ENCODE measurements around the gene PXYLP1.

DNA sequence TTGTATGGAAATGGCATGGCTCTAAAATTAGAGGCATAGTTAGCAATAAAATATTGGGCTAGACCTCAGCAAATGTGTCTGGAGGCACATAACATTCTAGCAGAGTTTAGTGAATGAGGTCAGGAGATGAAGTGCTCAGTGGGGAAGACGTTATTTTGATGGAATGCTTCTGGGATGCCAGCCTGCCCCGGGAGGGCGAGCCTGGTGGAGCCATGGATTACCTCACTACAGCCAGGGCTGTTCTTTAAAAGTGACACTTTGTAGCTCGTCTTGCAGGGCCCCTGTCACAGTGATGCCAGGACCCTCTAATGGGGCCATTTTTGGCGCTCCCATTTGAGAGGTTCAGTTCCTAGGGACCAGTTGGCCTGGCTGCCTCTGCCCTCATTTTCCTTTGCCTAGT lies 48.5 kb downstream of the PXYLP1 start:
- TF ChIP-seq CREB1 (IDR thresholded peaks at IDR 0.05) (no peak), CREB1 (CRISPR knock-in tag; IDR thresholded peaks at IDR 0.05) (no peak), PHF21A (IDR thresholded peaks at IDR 0.05; ENCODE audit: borderline replicate concordance, low read depth) (no peak)

Measured in K562 (cell line).